K562 (cell line): Measurements from ENCODE around the gene SPAG7. TPM values are rescaled to one million over a fixed set of nuclear protein-coding genes. Genes with fewer than 3 reads are reported as not detected.

ENCODE experiments used
- ATAC-seq: fragments of 200-7000 bp; cut with Tn5 transposase; 3 replicates; pipeline ENCODE4 v1.9.1; 2020; ENCODE audit warnings: moderate library complexity
- BruUV-seq: library from RNA; stranded (reverse); fragments of 400-500 nt; replicated peaks from 2 replicates; lab custom pipeline; 2021; lab: Mats Ljungman, UMichigan
- CTCF ChIA-PET: fragments of 300-600 bp; formaldehyde crosslinking; extraction: SDS; loops from one replicate; lab custom pipeline; 2021; ENCODE audit warnings: low intra/inter-chr PET ratio; lab: Yijun Ruan, JAX
- POLR2A ChIA-PET: fragments of 300-600, 350-650 bp; sonication (Branson Sonifier 250); formaldehyde crosslinking; extraction: SDS; loops from one replicate; lab custom pipeline; 2021; ENCODE audit warnings: antibody characterized with exemption, inconsistent platforms; lab: Yijun Ruan, JAX
- DNase-seq, 4 experiments: peaks; one replicate each; pipeline versions ENCODE4 v3.0.0 to v3.0.0-alpha.2; 2011 to 2018; ENCODE audit warnings: low spot score in 3 of 4, mixed read lengths in 3 of 4; ENCODE audit errors: extremely low read depth in 1 of 4
- FAIRE-seq: peaks from 2 replicates; lab custom pipeline; 2011; peaks lifted over from hg19 to GRCh38; lab: Jason Lieb, UNC
- H2AFZ ChIP-seq: 2 replicates; pipeline ENCODE4 v1.6.0; 2011; ENCODE audit warnings: low read depth, low read length, control low read depth, inconsistent platforms
- H3K27ac ChIP-seq: fragments of 200-600 bp; 3 replicates; pipeline ENCODE4 v1.8.0; 2011; ENCODE audit warnings: low read depth, mild to moderate bottlenecking, control low read depth, inconsistent platforms, low read length, moderate library complexity, mixed read lengths; ENCODE audit errors: extremely low read depth
- H3K27me3 ChIP-seq, 2 experiments: fragments of 300-600 bp in 1 of 2; 2 replicates in 1 of 2; 3 replicates in 1 of 2; pipeline versions ENCODE4 v1.6.0 to v1.8.0; 2011; ENCODE audit warnings: inconsistent platforms in 2 of 2, low read length in 2 of 2, mild to moderate bottlenecking in 1 of 2, mixed read lengths in 1 of 2, moderate library complexity in 1 of 2; ENCODE audit not compliant: control insufficient read depth in 2 of 2, insufficient read depth in 2 of 2
- H3K36me3 ChIP-seq: fragments of 300-600 bp; 3 replicates; pipeline ENCODE4 v1.8.0; 2011; ENCODE audit warnings: mild to moderate bottlenecking, low read length, inconsistent platforms; ENCODE audit not compliant: control insufficient read depth, insufficient read depth
- H3K4me1 ChIP-seq, 2 experiments: fragments of 200-600 bp in 1 of 2; replicated peaks in 1 of 2; 2 replicates in 1 of 2; 3 replicates in 1 of 2; pipeline versions ENCODE4 v1.5.1 to v1.8.0; 2011; ENCODE audit warnings: inconsistent platforms in 2 of 2, low read length in 2 of 2, mild to moderate bottlenecking in 1 of 2, mixed read lengths in 1 of 2, moderate library complexity in 1 of 2; ENCODE audit not compliant: control insufficient read depth in 2 of 2, insufficient read depth in 2 of 2
- H3K4me2 ChIP-seq: 2 replicates; pipeline ENCODE4 v1.6.1; 2011; ENCODE audit warnings: low read length, control low read depth, inconsistent platforms, mixed read lengths; ENCODE audit not compliant: insufficient read depth
- H3K4me3 ChIP-seq: fragments of 200-600 bp; sonication (generic), shearing (Covaris generic); 2 replicates; pipeline ENCODE4 v1.5.1; 2016; ENCODE audit warnings: control low read depth, inconsistent platforms
- H3K79me2 ChIP-seq: fragments of 200-600 bp; 3 replicates; pipeline ENCODE4 v1.8.0; 2011; ENCODE audit warnings: low read length, inconsistent platforms; ENCODE audit not compliant: control insufficient read depth, insufficient read depth
- H3K9ac ChIP-seq, 2 experiments: 2 replicates each; pipeline versions ENCODE4 v1.6.0 to v1.6.1; 2011; ENCODE audit warnings: low read depth in 2 of 2, low read length in 2 of 2, control low read depth in 1 of 2, inconsistent platforms in 1 of 2, mild to moderate bottlenecking in 1 of 2, mixed read lengths in 1 of 2; ENCODE audit not compliant: insufficient read depth in 1 of 2
- H3K9me1 ChIP-seq: one replicate; pipeline ENCODE4 v1.6.0; 2011; ENCODE audit warnings: inconsistent platforms, mild to moderate bottlenecking, low read length, moderate library complexity; ENCODE audit not compliant: control insufficient read depth, insufficient read depth
- H3K9me3 ChIP-seq: replicated peaks from 2 replicates; pipeline ENCODE4 v1.5.1; 2011; ENCODE audit warnings: low read depth, low read length, inconsistent platforms; ENCODE audit not compliant: control insufficient read depth, insufficient read depth
- H4K20me1 ChIP-seq: replicated peaks from 2 replicates; pipeline ENCODE4 v1.6.1; 2011; ENCODE audit warnings: low read length, inconsistent platforms, mixed read lengths; ENCODE audit not compliant: control insufficient read depth, insufficient read depth
- ADNP ChIP-seq: fragments of 200-800 bp; sonication (Bioruptor generic); IDR thresholded peaks from 2 replicates; pipeline ENCODE4 v1.6.1; 2016; ENCODE audit warnings: missing genetic modification characterization, missing compliant biosample characterization
- ASH1L ChIP-seq: fragments of 450-650 bp; IDR thresholded peaks from 2 replicates; pipeline ENCODE4 v1.6.1; 2018; ENCODE audit warnings: borderline replicate concordance, mild to moderate bottlenecking, low read depth; ENCODE audit not compliant: partially characterized antibody
- ELF1 ChIP-seq: fragments of 200-800 bp; sonication (Bioruptor generic); IDR thresholded peaks from 2 replicates; pipeline ENCODE4 v1.6.1; 2016; ENCODE audit warnings: missing genetic modification characterization, missing compliant biosample characterization
- FOXJ3 ChIP-seq: sonication (generic); formaldehyde crosslinking; IDR thresholded peaks from 2 replicates; pipeline ENCODE4 v1.4.0; 2020; ENCODE audit warnings: mild to moderate bottlenecking, missing genetic modification reagents
- GTF2F1 ChIP-seq: IDR thresholded peaks from 2 replicates; pipeline ENCODE4 v1.6.1; 2011; ENCODE audit warnings: low read depth, low read length, improper control_type of control experiment
- HSF4 ChIP-seq: fragments of 250-450 bp; sonication (Bioruptor Pico); IDR thresholded peaks from 2 replicates; pipeline ENCODE4 v2.1.2; 2022; ENCODE audit warnings: mild to moderate bottlenecking, moderate library complexity, borderline replicate concordance
- NFXL1 ChIP-seq: fragments of 450-650 bp; formaldehyde crosslinking; IDR thresholded peaks from 2 replicates; pipeline ENCODE4 v1.4.0; 2021; ENCODE audit warnings: mild to moderate bottlenecking
- RHOXF2B ChIP-seq: fragments of 250-450 bp; sonication (Bioruptor Pico); conservative IDR thresholded peaks from 2 replicates; pipeline ENCODE4 v1.5.1; 2021
- SPI1 ChIP-seq: IDR thresholded peaks from 2 replicates; pipeline ENCODE4 v1.6.1; 2011; ENCODE audit warnings: low read depth, low read length, control low read depth, borderline replicate concordance
- TAF15 ChIP-seq: fragments of 200-400 bp; formaldehyde crosslinking; IDR thresholded peaks from 2 replicates; pipeline ENCODE4 v1.6.1; 2017; ENCODE audit warnings: mild to moderate bottlenecking, low read depth, low read length, moderate library complexity
- TFAP4 ChIP-seq: sonication (generic); formaldehyde crosslinking; IDR thresholded peaks from 2 replicates; pipeline ENCODE4 v1.8.0; 2022; ENCODE audit warnings: missing genetic modification reagents, mild to moderate bottlenecking, moderate library complexity, borderline replicate concordance
- TRIM28 ChIP-seq: fragments of 450-650 bp; IDR thresholded peaks from 2 replicates; pipeline ENCODE4 v1.6.1; 2017
- ZNF253 ChIP-seq: fragments of 250-450 bp; sonication (Bioruptor Pico); conservative IDR thresholded peaks from 2 replicates; pipeline ENCODE4 v1.6.1; 2021; ENCODE audit warnings: mild to moderate bottlenecking
- WGBS: fragments of 100-300 bp; shearing (Covaris generic); methylation state at CpG from one replicate; pipeline ENCODE4 v1.1.6; 2016; ENCODE audit warnings: low coverage, mixed read lengths; ENCODE audit not compliant: insufficient coverage; ENCODE audit errors: missing lambda C conversion rate; 5-methylcytosine and 5-hydroxymethylcytosine counted together
- in situ Hi-C: fragments of 300-500 bp; cut with MboI; formaldehyde crosslinking; loops from 4 replicates; pipeline ENCODE4 v1.15.0; 2018; ENCODE audit warnings: inconsistent platforms, mixed read lengths
- intact Hi-C: fragments of 100-400 bp; cut with micrococcal nuclease; formaldehyde crosslinking; loops from 2 replicates; pipeline ENCODE4 v1.14.2; 2022
- polyA plus RNA-seq, 8 experiments: library from polyadenylated mRNA; depleted of rRNA in 4 of 8; stranded (reverse) in 5 of 8; unstranded in 3 of 8; fragments of >200 nt; fragmentation: Nextera tagmentation in 2 of 8; fragmentation: Illumina TruSeq in 1 of 8; extraction: Ambion mirVana in 2 of 8; extraction: Trizol in 1 of 8; gene quantifications; 2 replicates each; pipeline versions ENCODE4 v1.2.1 to v1.2.3, GENCODE V29; 2011 to 2014; ENCODE audit warnings: inconsistent platforms in 1 of 8, missing spikeins in 1 of 8
- total RNA-seq, 7 experiments: library from RNA; depleted of rRNA in 6 of 7; stranded (reverse); fragments of >200 nt in 6 of 7; fragmentation: Illumina TruSeq in 2 of 7; extraction: Trizol in 2 of 7; gene quantifications; 2 replicates each; pipeline versions ENCODE4 v1.2.1 to v1.2.3, GENCODE V29; 2011 to 2021; ENCODE audit warnings: low replicate concordance in 1 of 7
- TF ChIP-seq, protein P1 (sequence below): fragments of 250-450 bp; sonication (Bioruptor Pico); IDR thresholded peaks from 2 replicates; pipeline ENCODE4 v1.4.0; 2020; ENCODE audit warnings: mild to moderate bottlenecking
- TF ChIP-seq, protein P2 (sequence below): sonication (generic); formaldehyde crosslinking; IDR thresholded peaks from 2 replicates; pipeline ENCODE4 v1.8.0; 2022; ENCODE audit warnings: mild to moderate bottlenecking, missing genetic modification reagents
- TF ChIP-seq, protein P3 (sequence below), 3 experiments: fragments of 200-800 bp in 1 of 3; fragments of 250-450 bp in 1 of 3; fragments of 450-650 bp in 1 of 3; sonication (Bioruptor Pico) in 1 of 3; sonication (Bioruptor generic) in 1 of 3; formaldehyde crosslinking in 1 of 3; IDR thresholded peaks; 2 replicates each; pipeline versions ENCODE4 v1.6.1 to v1.8.0; 2016 to 2022; ENCODE audit warnings: mild to moderate bottlenecking in 2 of 3, missing genetic modification characterization in 2 of 3, missing compliant biosample characterization in 1 of 3, moderate library complexity in 1 of 3

Gene SPAG7
- total and polyA plus RNA-seq, 9 of the 15 experiments (the other 6 are each of a cell fraction or from before 2014, with no cell fraction given), result 5.6 to 53.5 (median 36.3) TPM

DNA sequence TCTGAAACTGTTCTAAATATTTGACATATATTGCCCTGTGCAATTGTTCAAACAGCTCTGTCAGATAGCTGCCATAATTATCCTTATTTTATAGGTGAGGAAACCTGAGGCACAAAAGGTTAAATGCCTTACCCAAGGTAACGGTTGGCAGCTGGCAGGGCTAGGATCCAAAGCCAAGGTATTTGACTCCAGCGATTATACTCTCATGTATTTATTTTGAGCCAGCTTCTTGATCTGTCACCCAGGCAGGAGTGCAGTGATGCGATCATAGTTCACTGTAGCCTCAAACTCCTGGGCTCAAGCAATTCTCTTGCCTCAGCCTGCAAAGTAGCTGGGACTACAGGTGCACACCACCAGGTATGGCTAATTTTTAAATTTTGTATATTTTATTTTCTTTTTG, 9.5 kb downstream of the SPAG7 start:
- FAIRE-seq, result no peak
- DNase-seq, result no peak
- intact Hi-C loops, result no loop called here
- in situ Hi-C loops, result no loop called here
- no peaks in the 10 kb centered on the region for H3K9me3 ChIP-seq
- H3K4me3 ChIP-seq, result no peak overlapping the region
- H3K79me2 ChIP-seq, result no peaks in the 10 kb centered on the region
- no peak overlapping the region for H3K9ac ChIP-seq
- no peak overlapping the region for H3K4me2 ChIP-seq
- WGBS, result 80% methylated on average over 3 of the region's 3 CpGs
- no peaks in the 10 kb centered on the region for H4K20me1 ChIP-seq
- no peak for ATAC-seq
- no peak overlapping the region for H3K27ac ChIP-seq
- peaks cover 7 to 21% of the 10 kb centered on the region in 2 experiments; a peak in 4 of 5 replicates for H3K4me1 ChIP-seq
- no peak overlapping the region for H2AFZ ChIP-seq
- no peaks in the 10 kb centered on the region; the same call in 2 of the 3 replicates for H3K36me3 ChIP-seq
- no TSS peak for BruUV-seq
- H3K27me3 ChIP-seq, result no peaks in the 10 kb centered on the region
- no peaks in the 10 kb centered on the region for H3K9me1 ChIP-seq
- POLR2A ChIA-PET, result interaction anchor here (0.6 kb wide), 1 partner anchor 24 kb away, joined by 3 read pairs; no protein-coding TSS in a partner anchor
- CTCF ChIA-PET, result no interaction called here
- TF ChIP-seq GTF2F1 (no peak), HSF4 (CRISPR knock-in tag) (no peak), SPI1 (no peak), TRIM28 (no peak), ZNF253 (CRISPR knock-in tag) (no peak), TAF15 (no peak), FOXJ3 (CRISPR knock-in tag) (no peak), ADNP (tag) (no peak), TFAP4 (no peak), NFXL1 (CRISPR knock-in tag) (no peak), ELF1 (tag) (no peak), ASH1L (no peak), RHOXF2B (CRISPR knock-in tag) (no peak)
- TF ChIP-seq, protein P1, sequence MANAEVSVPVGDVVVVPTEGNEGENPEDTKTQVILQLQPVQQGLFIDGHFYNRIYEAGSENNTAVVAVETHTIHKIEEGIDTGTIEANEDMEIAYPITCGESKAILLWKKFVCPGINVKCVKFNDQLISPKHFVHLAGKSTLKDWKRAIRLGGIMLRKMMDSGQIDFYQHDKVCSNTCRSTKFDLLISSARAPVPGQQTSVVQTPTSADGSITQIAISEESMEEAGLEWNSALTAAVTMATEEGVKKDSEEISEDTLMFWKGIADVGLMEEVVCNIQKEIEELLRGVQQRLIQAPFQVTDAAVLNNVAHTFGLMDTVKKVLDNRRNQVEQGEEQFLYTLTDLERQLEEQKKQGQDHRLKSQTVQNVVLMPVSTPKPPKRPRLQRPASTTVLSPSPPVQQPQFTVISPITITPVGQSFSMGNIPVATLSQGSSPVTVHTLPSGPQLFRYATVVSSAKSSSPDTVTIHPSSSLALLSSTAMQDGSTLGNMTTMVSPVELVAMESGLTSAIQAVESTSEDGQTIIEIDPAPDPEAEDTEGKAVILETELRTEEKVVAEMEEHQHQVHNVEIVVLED, result no peak
- TF ChIP-seq, protein P2, sequence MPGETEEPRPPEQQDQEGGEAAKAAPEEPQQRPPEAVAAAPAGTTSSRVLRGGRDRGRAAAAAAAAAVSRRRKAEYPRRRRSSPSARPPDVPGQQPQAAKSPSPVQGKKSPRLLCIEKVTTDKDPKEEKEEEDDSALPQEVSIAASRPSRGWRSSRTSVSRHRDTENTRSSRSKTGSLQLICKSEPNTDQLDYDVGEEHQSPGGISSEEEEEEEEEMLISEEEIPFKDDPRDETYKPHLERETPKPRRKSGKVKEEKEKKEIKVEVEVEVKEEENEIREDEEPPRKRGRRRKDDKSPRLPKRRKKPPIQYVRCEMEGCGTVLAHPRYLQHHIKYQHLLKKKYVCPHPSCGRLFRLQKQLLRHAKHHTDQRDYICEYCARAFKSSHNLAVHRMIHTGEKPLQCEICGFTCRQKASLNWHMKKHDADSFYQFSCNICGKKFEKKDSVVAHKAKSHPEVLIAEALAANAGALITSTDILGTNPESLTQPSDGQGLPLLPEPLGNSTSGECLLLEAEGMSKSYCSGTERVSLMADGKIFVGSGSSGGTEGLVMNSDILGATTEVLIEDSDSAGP, result no peak
- TF ChIP-seq, protein P3, sequence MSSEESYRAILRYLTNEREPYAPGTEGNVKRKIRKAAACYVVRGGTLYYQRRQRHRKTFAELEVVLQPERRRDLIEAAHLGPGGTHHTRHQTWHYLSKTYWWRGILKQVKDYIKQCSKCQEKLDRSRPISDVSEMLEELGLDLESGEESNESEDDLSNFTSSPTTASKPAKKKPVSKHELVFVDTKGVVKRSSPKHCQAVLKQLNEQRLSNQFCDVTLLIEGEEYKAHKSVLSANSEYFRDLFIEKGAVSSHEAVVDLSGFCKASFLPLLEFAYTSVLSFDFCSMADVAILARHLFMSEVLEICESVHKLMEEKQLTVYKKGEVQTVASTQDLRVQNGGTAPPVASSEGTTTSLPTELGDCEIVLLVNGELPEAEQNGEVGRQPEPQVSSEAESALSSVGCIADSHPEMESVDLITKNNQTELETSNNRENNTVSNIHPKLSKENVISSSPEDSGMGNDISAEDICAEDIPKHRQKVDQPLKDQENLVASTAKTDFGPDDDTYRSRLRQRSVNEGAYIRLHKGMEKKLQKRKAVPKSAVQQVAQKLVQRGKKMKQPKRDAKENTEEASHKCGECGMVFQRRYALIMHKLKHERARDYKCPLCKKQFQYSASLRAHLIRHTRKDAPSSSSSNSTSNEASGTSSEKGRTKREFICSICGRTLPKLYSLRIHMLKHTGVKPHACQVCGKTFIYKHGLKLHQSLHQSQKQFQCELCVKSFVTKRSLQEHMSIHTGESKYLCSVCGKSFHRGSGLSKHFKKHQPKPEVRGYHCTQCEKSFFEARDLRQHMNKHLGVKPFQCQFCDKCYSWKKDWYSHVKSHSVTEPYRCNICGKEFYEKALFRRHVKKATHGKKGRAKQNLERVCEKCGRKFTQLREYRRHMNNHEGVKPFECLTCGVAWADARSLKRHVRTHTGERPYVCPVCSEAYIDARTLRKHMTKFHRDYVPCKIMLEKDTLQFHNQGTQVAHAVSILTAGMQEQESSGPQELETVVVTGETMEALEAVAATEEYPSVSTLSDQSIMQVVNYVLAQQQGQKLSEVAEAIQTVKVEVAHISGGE (CRISPR knock-in tag; IDR thresholded peaks at IDR 0.05), result no peak
